GM12873 (cell line): Measurements from ENCODE around the gene LAMA5.

Experiments
- TF ChIP-seq, protein P1 (sequence below): IDR thresholded peaks from 2 replicates; pipeline ENCODE4 v1.5.1; 2012; ENCODE audit warnings: low read depth, mild to moderate bottlenecking, moderate library complexity, low read length, control low read depth; ENCODE audit not compliant: insufficient read depth; ENCODE audit errors: missing control alignments

Gene LAMA5

DNA sequence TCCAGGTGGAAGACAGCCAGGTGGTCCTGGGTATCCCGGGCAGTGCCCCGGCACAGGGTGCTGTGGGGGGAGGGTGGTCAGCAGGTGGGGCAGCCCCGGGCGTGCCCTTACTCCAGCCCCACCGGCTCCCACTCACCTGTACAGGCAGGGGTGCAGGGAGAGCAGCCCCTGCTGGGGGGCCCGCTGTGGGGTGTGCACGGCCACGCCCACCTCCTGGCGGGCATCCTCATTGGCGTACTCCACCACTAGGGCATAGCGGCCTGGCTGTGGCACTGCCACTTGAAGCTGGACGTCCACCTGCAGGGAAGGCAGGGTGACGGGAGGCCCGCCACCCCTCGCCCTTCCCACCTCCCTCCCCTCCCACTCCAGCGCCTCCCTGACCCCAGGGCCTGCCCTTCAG is 34.7 kb downstream of the LAMA5 start:
- TF ChIP-seq, protein P1, sequence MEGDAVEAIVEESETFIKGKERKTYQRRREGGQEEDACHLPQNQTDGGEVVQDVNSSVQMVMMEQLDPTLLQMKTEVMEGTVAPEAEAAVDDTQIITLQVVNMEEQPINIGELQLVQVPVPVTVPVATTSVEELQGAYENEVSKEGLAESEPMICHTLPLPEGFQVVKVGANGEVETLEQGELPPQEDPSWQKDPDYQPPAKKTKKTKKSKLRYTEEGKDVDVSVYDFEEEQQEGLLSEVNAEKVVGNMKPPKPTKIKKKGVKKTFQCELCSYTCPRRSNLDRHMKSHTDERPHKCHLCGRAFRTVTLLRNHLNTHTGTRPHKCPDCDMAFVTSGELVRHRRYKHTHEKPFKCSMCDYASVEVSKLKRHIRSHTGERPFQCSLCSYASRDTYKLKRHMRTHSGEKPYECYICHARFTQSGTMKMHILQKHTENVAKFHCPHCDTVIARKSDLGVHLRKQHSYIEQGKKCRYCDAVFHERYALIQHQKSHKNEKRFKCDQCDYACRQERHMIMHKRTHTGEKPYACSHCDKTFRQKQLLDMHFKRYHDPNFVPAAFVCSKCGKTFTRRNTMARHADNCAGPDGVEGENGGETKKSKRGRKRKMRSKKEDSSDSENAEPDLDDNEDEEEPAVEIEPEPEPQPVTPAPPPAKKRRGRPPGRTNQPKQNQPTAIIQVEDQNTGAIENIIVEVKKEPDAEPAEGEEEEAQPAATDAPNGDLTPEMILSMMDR, result no peak

DNA sequence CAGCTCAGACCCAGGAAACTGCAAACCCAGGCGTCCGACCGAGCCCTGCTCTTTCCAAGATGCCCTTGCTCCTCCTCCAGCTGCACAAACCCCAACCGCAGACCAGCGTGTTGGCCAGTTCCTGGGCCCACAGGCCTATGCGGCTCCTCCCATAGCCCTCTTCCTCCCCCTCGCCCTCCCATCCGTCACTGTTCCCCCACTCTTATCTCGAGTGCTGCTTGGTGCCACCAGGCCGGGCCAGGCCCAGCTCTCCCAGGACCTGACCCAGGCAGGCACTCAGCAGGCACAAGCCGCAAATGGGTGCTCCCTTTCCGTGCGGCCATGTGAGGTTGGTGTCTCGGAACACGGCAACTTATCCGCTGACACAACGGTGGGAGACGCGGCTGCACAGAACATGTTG is 35.8 kb downstream of the LAMA5 start:
- TF ChIP-seq, protein P1, result no peak

DNA sequence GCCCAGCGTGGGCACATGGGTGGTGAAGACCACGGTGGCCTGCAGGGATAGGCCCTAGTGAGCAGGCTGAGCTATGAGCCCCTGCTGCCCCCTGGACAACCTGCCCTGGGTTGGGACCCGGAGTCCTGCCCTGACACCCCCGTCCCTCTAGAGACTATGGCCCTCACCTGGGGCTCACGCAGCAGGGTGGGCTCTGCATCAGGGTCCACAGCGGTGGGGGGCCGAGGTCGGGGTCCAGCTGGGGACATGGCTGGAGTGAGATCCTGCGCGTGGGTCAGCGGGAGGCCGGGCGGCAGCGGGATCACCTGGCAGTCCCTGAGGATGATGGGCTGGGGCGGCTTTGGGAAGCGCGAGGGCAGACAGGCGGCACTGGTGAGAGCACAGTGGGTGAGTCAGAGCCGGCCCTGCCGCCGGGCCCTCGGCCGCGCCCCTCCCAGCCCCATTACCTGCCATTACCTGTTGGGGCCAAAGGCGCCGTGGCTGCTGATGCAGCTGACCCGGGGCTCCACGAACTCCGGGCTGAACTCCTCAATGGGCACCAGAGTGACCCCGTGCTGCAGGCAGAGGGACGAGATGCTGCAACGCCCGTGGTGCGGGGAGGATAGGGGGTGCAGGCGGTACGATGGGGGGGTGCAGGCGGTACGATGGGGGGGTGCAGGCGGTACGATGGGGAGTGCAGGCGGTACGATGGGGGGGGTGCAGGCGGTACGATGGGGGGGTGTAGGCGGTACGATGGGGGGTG is 36.4 kb downstream of the LAMA5 start:
- TF ChIP-seq, protein P1, result no peak

GRCh38 chr20:62329389-62330377 is 37.4 kb downstream of the LAMA5 start:
- TF ChIP-seq, protein P1, result no peak

DNA sequence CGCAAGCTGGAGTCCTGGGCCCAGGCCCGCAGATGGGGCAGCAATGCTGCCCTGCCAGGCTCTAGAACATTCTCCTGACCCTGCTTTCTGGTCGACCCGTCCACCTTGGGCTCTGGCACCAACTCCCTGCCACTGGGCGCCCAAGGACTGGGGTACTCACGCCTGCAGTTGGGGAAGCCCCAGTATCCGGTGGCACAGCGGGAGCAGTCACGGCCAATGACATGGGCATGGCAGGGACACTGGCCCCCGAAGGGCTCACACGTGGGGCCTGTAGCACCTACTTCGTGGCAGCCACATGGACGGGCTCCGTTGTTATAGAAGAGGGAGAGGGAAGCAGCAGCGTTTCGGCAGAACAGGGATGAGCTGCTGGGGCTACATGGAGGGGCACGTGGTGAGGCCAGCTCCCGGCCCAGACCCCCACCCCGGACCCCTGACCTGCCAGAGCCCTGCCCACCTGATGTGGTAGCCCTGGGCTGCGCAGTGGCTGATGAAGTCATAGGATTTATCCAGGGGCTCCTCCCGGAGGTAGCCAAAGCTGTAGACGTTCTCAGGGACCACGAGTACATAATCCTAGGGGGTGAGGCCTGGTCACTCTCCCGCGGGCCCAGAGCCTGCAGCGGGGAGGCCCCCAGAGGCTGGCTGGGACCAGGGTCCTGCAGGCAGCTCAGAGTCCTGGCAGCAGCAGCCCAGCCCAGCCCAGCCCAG is 38.3 kb downstream of the LAMA5 start:
- TF ChIP-seq, protein P1, result no peak

GRCh38 chr20:62327726-62328495 is 39.2 kb downstream of the LAMA5 start:
- TF ChIP-seq, protein P1, result no peak
